ENCODE data around the gene SERPINA1. TPM values are rescaled to one million over a fixed set of nuclear protein-coding genes. Genes with fewer than 3 reads are reported as not detected.

The SERPINA1 gene
- total RNA-seq, 1 donor from 2014 or later = 0.22 TPM

- intact Hi-C loops (cut with micrococcal nuclease) = no loop called here
Measured at GRCh38 chr14:94385553-94386057, 2.8 kb downstream of the SERPINA1 start.

- intact Hi-C loops (cut with micrococcal nuclease) = no loop called here
Measured at GRCh38 chr14:94384342-94384741, 4.1 kb downstream of the SERPINA1 start.

- intact Hi-C loops (cut with micrococcal nuclease) = no loop called here
Measured at GRCh38 chr14:94383777-94384176, 4.6 kb downstream of the SERPINA1 start.

- intact Hi-C loops (cut with micrococcal nuclease) = no loop called here
Measured at GRCh38 chr14:94382716-94383596, 5.4 kb downstream of the SERPINA1 start.

- intact Hi-C loops (cut with micrococcal nuclease) = no loop called here
Measured at GRCh38 chr14:94382099-94382715, 6.2 kb downstream of the SERPINA1 start.

- intact Hi-C loops (cut with micrococcal nuclease) = no loop called here
Measured at GRCh38 chr14:94381149-94382030, 7.0 kb downstream of the SERPINA1 start.

GRCh38 chr14:94380225-94381148 lies 7.9 kb downstream of the SERPINA1 start:
- intact Hi-C loops (cut with micrococcal nuclease) = no loop called here

GRCh38 chr14:94379291-94380224 lies 8.8 kb downstream of the SERPINA1 start:
- intact Hi-C loops (cut with micrococcal nuclease) = no loop called here

- intact Hi-C loops (cut with micrococcal nuclease) = loop anchor here (1.0 kb wide), 1 partner anchor 15 kb away; no protein-coding TSS in a partner anchor
Measured at GRCh38 chr14:94378527-94379290, 9.7 kb downstream of the SERPINA1 start.

GRCh38 chr14:94377866-94378470 lies 10.4 kb downstream of the SERPINA1 start:
- intact Hi-C loops (cut with micrococcal nuclease) = loop anchor here (1.0 kb wide), 1 partner anchor 15 kb away; no protein-coding TSS in a partner anchor

- intact Hi-C loops (cut with micrococcal nuclease) = no loop called here
Measured at GRCh38 chr14:94376976-94377865, 11.2 kb downstream of the SERPINA1 start.

- intact Hi-C loops (cut with micrococcal nuclease) = no loop called here
Measured at GRCh38 chr14:94376108-94376975, 12.1 kb downstream of the SERPINA1 start.

- intact Hi-C loops (cut with micrococcal nuclease) = no loop called here
Measured at GRCh38 chr14:94375552-94376107, 12.8 kb downstream of the SERPINA1 start.

- intact Hi-C loops (cut with micrococcal nuclease) = no loop called here
Measured at GRCh38 chr14:94374749-94375260, 13.6 kb downstream of the SERPINA1 start.

- intact Hi-C loops (cut with micrococcal nuclease) = no loop called here
Measured at GRCh38 chr14:94374116-94374515, 14.3 kb downstream of the SERPINA1 start.

Data from T-helper 1 cell treated with Interleukin-12 subunit alpha and Interleukin-12 subunit beta and Interleukin-4 antibody, amounts not matched to agents 30 ng/mL and 1 ng/mL, for 36 hours (primary cell).